ENCODE measurements around the gene AMD1. TPM values are rescaled to one million over a fixed set of nuclear protein-coding genes. Genes with fewer than 3 reads are reported as not detected.
"Not testable (repeated sequence)": the region's sequence is repeated elsewhere in the genome, so short reads cannot be mapped to it uniquely, and the experiment has no call there.

AMD1 gene
- 100 to 1,000 TPM in 2 of 5 donors, 10 to 100 TPM in 3; 54.8 to 117 (median 57.6) TPM for total RNA-seq
- total RNA-seq (2013) = 97.7 TPM
- total RNA-seq = 159 to 925 (median 336) reads per million in 29 experiments

- CTCF ChIA-PET = interaction anchor here (0.6 to 2.9 kb wide), 15 partner anchors 15 to 939 kb away, joined by 3 to 29 read pairs (median 3); partner anchors contain the start of genes CDK19 (in 2 of the 2) and RPF2 (in 1 of the 2)
- Histone ChIP-seq H3K4me3 (ENCODE audit: control insufficient read depth in 1 of 2, extremely low read depth in 1 of 2, low read length in 1 of 2) (peak within 1 kb of the TSS; percentile 91 to 97), H3K36me3 (ENCODE audit: control insufficient read depth in 2 of 2, extremely low read depth in 1 of 2, insufficient read depth in 1 of 2, low read length in 1 of 2) (no peaks in the 10 kb centered on the region), H3K9me3 (no peaks in the 10 kb centered on the region), H3K27ac (ENCODE audit: low read length) (peak within 1 kb of the TSS; percentile 89), H3K4me1 (ENCODE audit: control insufficient read depth in 1 of 2, extremely low read depth in 1 of 2, insufficient read depth in 2 of 2, low read length in 2 of 2) (peaks cover 20 to 28% of the 10 kb centered on the region in 2 experiments), H3K27me3 (replicated peaks in 1 of 2; ENCODE audit: control insufficient read depth in 2 of 2, extremely low read depth in 1 of 2, insufficient read depth in 2 of 2, low read length in 1 of 2) (no peaks in the 10 kb centered on the region)
- Mint-ChIP-seq H3K27ac (peak within 1 kb of the TSS; percentile 98), H3K4me1 (peaks cover 28 to 40% (median 32%) of the 10 kb centered on the region in 3 donors), H3K36me3 (no peaks in the 10 kb centered on the region), H3K4me3 (peak within 1 kb of the TSS; percentile 97 to 99 (median 98)), H3K9me3 (no peaks in the 10 kb centered on the region), H3K27me3 (no peaks in the 10 kb centered on the region)
- whole genome bisulfite sequencing (ENCODE audit: insufficient coverage) = under 1% methylated on average over 58 of the region's 59 CpGs
- ATAC-seq (replicated peaks in 1 of 4) = peak; percentile 78 to 80 (median 78)
- POLR2A ChIA-PET = interaction anchor here (0.5 to 8.1 kb wide), 56 partner anchors 8 to 1780 kb away, joined by 3 to 311 read pairs (median 4); partner anchors contain the start of genes CDK19 (in 2 of the 2), GTF3C6 (in 2 of the 2), RPF2 (in 2 of the 2) and AK9 (in 1 of the 2)
- peak; percentile 79 to 98 (median 95) for DNase-seq
Observed at GRCh38 chr6:110873981-110874879, at the start of gene AMD1. Gene AMD1, plus strand, starts transcription at chr6:110874785. Its CDS starts 321 bp downstream, at chr6:110875106.

- ATAC-seq (replicated peaks in 1 of 4) (no peak), DNase-seq (no peak)
- H3K27ac ChIP-seq (ENCODE audit: low read length) = no peak overlapping the region
- no peaks in the 10 kb centered on the region for H3K9me3 ChIP-seq
- peaks cover 0 to 5% (median 0%) of the 10 kb centered on the region in 3 donors for H3K4me1 Mint-ChIP-seq
- ChIA-PET CTCF (interaction anchor here (0.6 to 0.7 kb wide), 4 partner anchors 11 to 1229 kb away, joined by 3 to 9 read pairs (median 8); partner anchors contain the start of gene CDK19 (in 1 of the 2)), POLR2A (interaction anchor here in 1 of 2 donors (0.8 kb wide), 1 partner anchor 48 kb away, joined by 7 read pairs; no protein-coding TSS in a partner anchor)
- H3K27me3 ChIP-seq (replicated peaks in 1 of 2; ENCODE audit: control insufficient read depth in 2 of 2, extremely low read depth in 1 of 2, insufficient read depth in 2 of 2, low read length in 1 of 2) = no peaks in the 10 kb centered on the region
- H3K27me3 Mint-ChIP-seq = no peaks in the 10 kb centered on the region
- H3K36me3 ChIP-seq (ENCODE audit: control insufficient read depth in 2 of 2, extremely low read depth in 1 of 2, insufficient read depth in 1 of 2, low read length in 1 of 2) = no peaks in the 10 kb centered on the region
- no peak overlapping the region for H3K4me3 ChIP-seq (ENCODE audit: control insufficient read depth in 1 of 2, extremely low read depth in 1 of 2, low read length in 1 of 2)
- H3K4me3 Mint-ChIP-seq = no peak overlapping the region
- H3K27ac Mint-ChIP-seq = no peak overlapping the region
- no peaks in the 10 kb centered on the region for H3K9me3 Mint-ChIP-seq
- no peaks in the 10 kb centered on the region for H3K4me1 ChIP-seq (ENCODE audit: control insufficient read depth in 1 of 2, extremely low read depth in 1 of 2, insufficient read depth in 2 of 2, low read length in 2 of 2)
- no peaks in the 10 kb centered on the region for H3K36me3 Mint-ChIP-seq
- 93% methylated on average over 8 of the region's 9 CpGs for WGBS (ENCODE audit: insufficient coverage)
Observed at GRCh38 chr6:110826236-110827129, 48.1 kb upstream of the AMD1 start.

GRCh38 chr6:110828396-110828795, 46.2 kb upstream of the AMD1 start:
- Mint-ChIP-seq H3K9me3 (no peaks in the 10 kb centered on the region), H3K36me3 (no peaks in the 10 kb centered on the region), H3K27ac (no peak overlapping the region), H3K4me3 (no peak overlapping the region), H3K4me1 (no peaks in the 10 kb centered on the region), H3K27me3 (no peaks in the 10 kb centered on the region)
- ATAC-seq (replicated peaks in 1 of 4) (no peak), DNase-seq (no peak)
- Histone ChIP-seq H3K4me1 (ENCODE audit: control insufficient read depth in 1 of 2, extremely low read depth in 1 of 2, insufficient read depth in 2 of 2, low read length in 2 of 2) (no peaks in the 10 kb centered on the region), H3K4me3 (ENCODE audit: control insufficient read depth in 1 of 2, extremely low read depth in 1 of 2, low read length in 1 of 2) (no peak overlapping the region), H3K27me3 (replicated peaks in 1 of 2; ENCODE audit: control insufficient read depth in 2 of 2, extremely low read depth in 1 of 2, insufficient read depth in 2 of 2, low read length in 1 of 2) (no peaks in the 10 kb centered on the region), H3K27ac (ENCODE audit: low read length) (no peak overlapping the region), H3K36me3 (ENCODE audit: control insufficient read depth in 2 of 2, extremely low read depth in 1 of 2, insufficient read depth in 1 of 2, low read length in 1 of 2) (no peaks in the 10 kb centered on the region), H3K9me3 (no peaks in the 10 kb centered on the region)
- ChIA-PET POLR2A (interaction anchor here (0.6 to 0.9 kb wide), 2 partner anchors 10 to 632 kb away, joined by 3 to 5 read pairs; no protein-coding TSS in a partner anchor), CTCF (interaction anchor here (0.7 kb wide), 2 partner anchors 15 to 48 kb away, joined by 3 to 5 read pairs; no protein-coding TSS in a partner anchor)
- WGBS (ENCODE audit: insufficient coverage) = 100% methylated on average over 1 of the region's 1 CpG

GRCh38 chr6:110831405-110831804, 43.2 kb upstream of the AMD1 start:
- Mint-ChIP-seq H3K36me3 (no peaks in the 10 kb centered on the region), H3K9me3 (no peaks in the 10 kb centered on the region), H3K4me1 (no peaks in the 10 kb centered on the region), H3K27ac (no peak overlapping the region), H3K27me3 (no peaks in the 10 kb centered on the region), H3K4me3 (no peak overlapping the region)
- POLR2A ChIA-PET = no interaction called here
- DNase-seq = no peak
- no peak overlapping the region for H3K27ac ChIP-seq (ENCODE audit: low read length)
- CTCF ChIA-PET = no interaction called here
- no peaks in the 10 kb centered on the region for H3K9me3 ChIP-seq
- H3K4me3 ChIP-seq (ENCODE audit: control insufficient read depth in 1 of 2, extremely low read depth in 1 of 2, low read length in 1 of 2) = no peak overlapping the region
- no peak for ATAC-seq (replicated peaks in 1 of 4)
- H3K4me1 ChIP-seq (ENCODE audit: control insufficient read depth in 1 of 2, extremely low read depth in 1 of 2, insufficient read depth in 2 of 2, low read length in 2 of 2) = no peaks in the 10 kb centered on the region
- 94% methylated on average over 3 of the region's 6 CpGs for WGBS (ENCODE audit: insufficient coverage)
- no peaks in the 10 kb centered on the region for H3K36me3 ChIP-seq (ENCODE audit: control insufficient read depth in 2 of 2, extremely low read depth in 1 of 2, insufficient read depth in 1 of 2, low read length in 1 of 2)
- no peaks in the 10 kb centered on the region for H3K27me3 ChIP-seq (replicated peaks in 1 of 2; ENCODE audit: control insufficient read depth in 2 of 2, extremely low read depth in 1 of 2, insufficient read depth in 2 of 2, low read length in 1 of 2)

- Mint-ChIP-seq H3K4me3 (no peak overlapping the region), H3K36me3 (no peaks in the 10 kb centered on the region), H3K9me3 (no peaks in the 10 kb centered on the region), H3K27ac (no peak overlapping the region), H3K27me3 (no peaks in the 10 kb centered on the region), H3K4me1 (no peaks in the 10 kb centered on the region)
- H3K36me3 ChIP-seq (ENCODE audit: control insufficient read depth in 2 of 2, extremely low read depth in 1 of 2, insufficient read depth in 1 of 2, low read length in 1 of 2) = no peaks in the 10 kb centered on the region
- H3K27ac ChIP-seq (ENCODE audit: low read length) = no peak overlapping the region
- ATAC-seq (replicated peaks in 1 of 4) = no peak
- no peaks in the 10 kb centered on the region for H3K4me1 ChIP-seq (ENCODE audit: control insufficient read depth in 1 of 2, extremely low read depth in 1 of 2, insufficient read depth in 2 of 2, low read length in 2 of 2)
- H3K4me3 ChIP-seq (ENCODE audit: control insufficient read depth in 1 of 2, extremely low read depth in 1 of 2, low read length in 1 of 2) = no peak overlapping the region
- POLR2A ChIA-PET = no interaction called here
- CTCF ChIA-PET = no interaction called here
- H3K9me3 ChIP-seq = no peaks in the 10 kb centered on the region
- no peaks in the 10 kb centered on the region for H3K27me3 ChIP-seq (replicated peaks in 1 of 2; ENCODE audit: control insufficient read depth in 2 of 2, extremely low read depth in 1 of 2, insufficient read depth in 2 of 2, low read length in 1 of 2)
- WGBS (ENCODE audit: insufficient coverage) = no CpG with 5 or more reads among the region's 6 CpGs
- DNase-seq = no peak
Observed at GRCh38 chr6:110833831-110834230, 40.8 kb upstream of the AMD1 start.

GRCh38 chr6:110835751-110836150, 38.8 kb upstream of the AMD1 start:
- POLR2A ChIA-PET = interaction anchor here in 1 of 2 donors (0.6 to 0.7 kb wide), 3 partner anchors 206 to 1235 kb away, joined by 4 to 10 read pairs (median 7); no protein-coding TSS in a partner anchor
- not testable (repeated sequence) for H3K9me3 ChIP-seq; H3K4me3 ChIP-seq (ENCODE audit: control insufficient read depth in 1 of 2, extremely low read depth in 1 of 2, low read length in 1 of 2); H3K4me3 Mint-ChIP-seq; H3K36me3 ChIP-seq (ENCODE audit: control insufficient read depth in 2 of 2, extremely low read depth in 1 of 2, insufficient read depth in 1 of 2, low read length in 1 of 2); H3K9me3 Mint-ChIP-seq; H3K27ac Mint-ChIP-seq; H3K27me3 Mint-ChIP-seq; H3K36me3 Mint-ChIP-seq; DNase-seq; H3K4me1 Mint-ChIP-seq; ATAC-seq (replicated peaks in 1 of 4); H3K4me1 ChIP-seq (ENCODE audit: control insufficient read depth in 1 of 2, extremely low read depth in 1 of 2, insufficient read depth in 2 of 2, low read length in 2 of 2); H3K27ac ChIP-seq (ENCODE audit: low read length); H3K27me3 ChIP-seq (replicated peaks in 1 of 2; ENCODE audit: control insufficient read depth in 2 of 2, extremely low read depth in 1 of 2, insufficient read depth in 2 of 2, low read length in 1 of 2)
- CTCF ChIA-PET = interaction anchor here (0.6 kb wide), 2 partner anchors 17 to 1649 kb away, joined by 5 read pairs; no protein-coding TSS in a partner anchor
- 100% methylated on average over 1 of the region's 5 CpGs for WGBS (ENCODE audit: insufficient coverage)

Measured in T-cell (primary cell).